GM10847 (cell line): ENCODE results near the gene CXCL17.

ENCODE experiments used
- POLR2A ChIP-seq: IDR thresholded peaks from 2 replicates; pipeline ENCODE4 v1.6.1; 2011; ENCODE audit not compliant: insufficient read length; ENCODE audit errors: extremely low read depth

CXCL17 gene

GRCh38 chr19:42419309-42419708 lies 23.4 kb downstream of the CXCL17 start:
- no peak for TF ChIP-seq POLR2A

GRCh38 chr19:42412661-42413076 lies 30.1 kb downstream of the CXCL17 start:
- TF ChIP-seq POLR2A = no peak

- no peak for TF ChIP-seq POLR2A
Observed at GRCh38 chr19:42412227-42412626, 30.5 kb downstream of the CXCL17 start.

DNA sequence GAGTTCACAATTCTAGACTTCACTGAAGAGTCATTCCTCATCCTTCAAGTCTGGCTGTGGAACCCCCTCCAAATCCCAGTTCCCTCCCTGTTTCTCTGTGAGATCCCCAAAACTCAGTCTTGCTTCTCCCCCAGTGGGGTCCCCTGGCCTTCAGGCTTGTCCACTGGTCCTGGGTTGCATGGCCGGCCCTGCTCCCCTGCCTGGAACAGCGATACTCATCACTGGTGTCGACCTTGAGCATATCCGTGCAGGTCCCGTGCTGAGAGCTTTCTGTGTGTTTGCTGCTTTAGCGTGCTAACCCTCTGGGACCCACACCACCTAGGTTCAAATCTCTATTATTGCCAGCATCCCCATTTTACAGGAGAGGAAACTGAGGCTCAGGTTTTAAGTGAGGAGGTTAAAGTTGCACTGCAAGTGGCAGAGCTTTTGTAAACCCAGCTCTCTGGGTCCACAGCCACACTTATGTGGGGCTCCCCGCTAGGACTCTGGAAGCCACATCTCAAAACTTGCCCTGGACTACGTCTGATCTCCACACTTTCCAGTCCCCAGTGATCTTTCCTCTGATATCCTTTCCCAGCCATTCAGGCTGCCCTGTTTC lies 31.1 kb downstream of the CXCL17 start:
- no peak for TF ChIP-seq POLR2A

- TF ChIP-seq POLR2A = no peak
Observed at GRCh38 chr19:42410371-42410770, 32.4 kb downstream of the CXCL17 start.

DNA sequence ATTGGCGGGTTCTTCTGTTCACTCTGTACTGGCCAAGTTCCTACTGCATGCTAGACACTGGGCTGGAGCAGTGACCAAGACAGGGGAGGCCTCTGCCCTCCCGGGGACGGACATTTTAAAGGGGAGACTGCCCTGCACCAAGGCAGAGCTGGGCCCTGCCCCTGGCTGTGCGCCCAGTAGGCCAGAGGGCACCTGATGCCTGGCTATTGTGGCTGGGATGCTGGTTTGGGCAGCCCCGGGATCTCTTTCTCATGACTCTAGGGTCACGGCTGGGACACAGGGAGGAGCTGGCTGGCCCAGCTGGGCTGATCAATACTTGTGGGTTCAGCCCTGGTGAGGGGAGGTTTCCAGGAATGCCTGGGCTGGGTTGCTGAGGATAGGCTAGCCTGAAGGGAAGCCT lies 33.3 kb downstream of the CXCL17 start:
- TF ChIP-seq POLR2A = no peak

- TF ChIP-seq POLR2A = no peak
Observed at GRCh38 chr19:42407816-42408175, 35.0 kb downstream of the CXCL17 start.

GRCh38 chr19:42407085-42407815 lies 35.5 kb downstream of the CXCL17 start:
- no peak for TF ChIP-seq POLR2A

DNA sequence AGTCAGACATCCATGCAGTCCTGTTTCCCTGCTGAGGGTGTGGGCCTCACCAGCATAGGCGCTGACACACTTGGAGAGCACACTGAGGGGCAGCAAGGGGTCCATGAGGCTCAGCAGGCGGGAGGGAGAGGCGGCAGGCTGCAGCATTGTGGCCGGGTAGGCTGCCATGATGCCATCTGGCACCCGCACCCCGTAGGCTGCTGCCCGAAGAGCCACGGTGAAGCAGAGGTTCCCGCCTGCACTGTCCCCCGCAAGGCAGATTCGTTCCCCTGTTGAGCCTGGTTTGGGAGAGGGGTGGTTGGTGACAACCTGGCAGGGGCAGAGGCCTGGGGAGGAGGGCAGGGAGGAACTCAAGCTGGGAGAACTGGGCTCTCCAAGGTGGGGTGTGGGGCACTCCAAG lies 36.6 kb downstream of the CXCL17 start:
- no peak for TF ChIP-seq POLR2A

DNA sequence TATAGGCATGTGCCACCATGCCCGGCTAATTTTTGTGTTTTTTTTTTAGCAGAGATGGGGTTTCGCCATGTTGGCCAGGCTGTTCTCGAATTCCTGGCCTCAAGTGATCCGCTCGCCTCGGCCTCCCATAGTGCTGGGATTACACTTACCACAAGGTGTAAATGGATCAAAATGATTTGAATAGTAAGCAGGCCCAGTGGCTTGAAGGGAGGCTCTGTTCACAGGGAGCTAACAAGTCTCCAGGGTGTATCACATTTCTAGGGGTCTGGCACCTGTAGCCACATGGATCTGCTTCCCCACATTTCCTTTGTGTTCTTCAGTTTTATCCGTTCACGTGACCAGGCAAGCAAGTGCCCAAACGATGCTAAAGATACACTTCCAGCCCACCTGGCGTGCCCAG lies 39.2 kb downstream of the CXCL17 start:
- TF ChIP-seq POLR2A = no peak

GRCh38 chr19:42402376-42403116 lies 40.2 kb downstream of the CXCL17 start:
- TF ChIP-seq POLR2A = no peak

GRCh38 chr19:42401365-42402303 lies 41.1 kb downstream of the CXCL17 start:
- no peak for TF ChIP-seq POLR2A

DNA sequence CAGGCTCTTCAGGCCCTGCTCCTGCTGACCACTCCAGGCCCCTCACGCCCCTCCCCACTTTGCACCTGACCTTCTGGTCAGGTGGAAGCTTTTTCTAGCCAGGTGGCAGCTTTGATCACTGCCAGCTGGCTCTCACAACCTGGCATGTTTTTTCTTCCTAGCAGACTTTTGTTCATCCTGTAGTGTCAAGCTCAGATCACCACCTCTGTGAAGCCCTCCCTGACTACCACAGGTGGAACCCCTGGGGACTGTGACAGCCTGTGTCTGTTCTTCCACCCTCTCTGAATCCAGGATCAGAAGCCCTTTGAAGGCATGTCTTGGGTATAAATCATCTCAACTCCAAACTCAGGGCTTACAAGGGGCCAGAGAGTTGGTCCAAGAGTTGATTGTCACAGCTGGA lies 42.3 kb downstream of the CXCL17 start:
- no peak for TF ChIP-seq POLR2A

GRCh38 chr19:42397263-42398166 lies 45.2 kb downstream of the CXCL17 start:
- no peak for TF ChIP-seq POLR2A
